GM12878 (cell line): Measurements from ENCODE around the gene YY1. TPM values are rescaled to one million over a fixed set of nuclear protein-coding genes. Genes with fewer than 3 reads are reported as not detected.

Source experiments
- ATAC-seq: fragments of 200-7000 bp; cut with Tn5 transposase; 3 replicates; pipeline ENCODE4 v1.9.1; 2020; ENCODE audit warnings: mild to moderate bottlenecking, moderate library complexity
- BruUV-seq: library from RNA; stranded (reverse); fragments of 400-500 nt; replicated peaks from 2 replicates; lab custom pipeline; 2021; lab: Mats Ljungman, UMichigan
- CTCF ChIA-PET: fragments of 300-600 bp; sonication (Branson Sonifier 250); formaldehyde crosslinking; extraction: SDS; loops from one replicate; lab custom pipeline; 2021; ENCODE audit warnings: inconsistent platforms; lab: Yijun Ruan, JAX
- POLR2A ChIA-PET: fragments of 350-600 bp; formaldehyde crosslinking; extraction: SDS; loops from one replicate; lab custom pipeline; 2021; ENCODE audit warnings: inconsistent platforms; lab: Charles Lee
- RAD21 ChIA-PET: fragments of 300-600 bp; sonication (Branson Sonifier 250); formaldehyde crosslinking; loops from one replicate; lab custom pipeline; 2023; ENCODE audit warnings: antibody characterized with exemption; ENCODE audit not compliant: unreplicated experiment; lab: Charles Lee
- SMC1A ChIA-PET: fragments of 300-600 bp; sonication (Branson Sonifier 250); formaldehyde crosslinking; loops from one replicate; lab custom pipeline; 2023; ENCODE audit not compliant: unreplicated experiment, uncharacterized antibody; lab: Charles Lee
- DNase-seq: peaks from one replicate; pipeline ENCODE4 v3.0.0-alpha.2; 2011; ENCODE audit warnings: low read depth, low spot score
- FAIRE-seq: peaks from 3 replicates; lab custom pipeline; 2011; peaks lifted over from hg19 to GRCh38; lab: Jason Lieb, UNC
- H2AFZ ChIP-seq: 2 replicates; pipeline ENCODE4 v1.6.0; 2011; ENCODE audit warnings: low read depth, low read length, control low read depth; ENCODE audit not compliant: control insufficient read depth
- H3K27ac ChIP-seq: 2 replicates; pipeline ENCODE4 v1.5.1; 2011; ENCODE audit warnings: control low read depth; ENCODE audit not compliant: control insufficient read depth, insufficient read depth
- H3K27me3 ChIP-seq, 2 experiments: replicated peaks in 1 of 2; 2 replicates each; pipeline versions ENCODE4 v1.6.0 to v1.6.1; 2011; ENCODE audit warnings: low read length in 1 of 2; ENCODE audit not compliant: control insufficient read depth in 2 of 2, insufficient read depth in 2 of 2
- H3K36me3 ChIP-seq, 2 experiments: 2 replicates each; pipeline ENCODE4 v1.5.1; 2011; ENCODE audit warnings: low read length in 1 of 2; ENCODE audit not compliant: control insufficient read depth in 2 of 2, insufficient read depth in 2 of 2
- H3K4me1 ChIP-seq: 2 replicates; pipeline ENCODE4 v1.6.1; 2011; ENCODE audit warnings: mild to moderate bottlenecking, low read length, moderate library complexity, mixed read lengths; ENCODE audit not compliant: control insufficient read depth, insufficient read depth
- H3K4me2 ChIP-seq: 2 replicates; pipeline ENCODE4 v1.6.0; 2011; ENCODE audit warnings: control low read depth; ENCODE audit not compliant: control insufficient read depth, insufficient read depth
- H3K4me3 ChIP-seq: fragments of 200-600 bp; sonication (generic); 2 replicates; pipeline ENCODE4 v1.5.1; 2016
- H3K79me2 ChIP-seq: 2 replicates; pipeline ENCODE4 v1.6.0; 2011; ENCODE audit warnings: low read length; ENCODE audit not compliant: control insufficient read depth, insufficient read depth
- H3K9ac ChIP-seq: 2 replicates; pipeline ENCODE4 v1.8.0; 2011; ENCODE audit warnings: low read length, control low read depth, mixed read lengths; ENCODE audit not compliant: control insufficient read depth, insufficient read depth
- H3K9me3 ChIP-seq: replicated peaks from 3 replicates; pipeline ENCODE4 v1.5.1; 2011; ENCODE audit warnings: mild to moderate bottlenecking, low read length; ENCODE audit not compliant: control insufficient read depth, insufficient read depth
- H4K20me1 ChIP-seq: 2 replicates; pipeline ENCODE4 v1.6.0; 2011; ENCODE audit not compliant: control insufficient read depth, insufficient read depth
- BRCA1 ChIP-seq: IDR thresholded peaks from 2 replicates; pipeline ENCODE4 v1.6.1; 2011; ENCODE audit warnings: low read depth, low read length, improper control_type of control experiment
- CBX3 ChIP-seq: fragments of 200-600 bp; sonication (generic); IDR thresholded peaks from 2 replicates; pipeline ENCODE4 v1.6.1; 2016; ENCODE audit warnings: low read depth, borderline replicate concordance
- CHD2 ChIP-seq: IDR thresholded peaks from 2 replicates; pipeline ENCODE4 v1.6.1; 2011; ENCODE audit warnings: low read depth, low read length, improper control_type of control experiment, borderline replicate concordance
- CTCF ChIP-seq, 3 experiments: IDR thresholded peaks in 2 of 3; conservative IDR thresholded peaks in 1 of 3; 2 replicates each; pipeline ENCODE4 v1.5.1; 2011; ENCODE audit warnings: low read depth in 3 of 3, low read length in 3 of 3, mild to moderate bottlenecking in 3 of 3, control low read depth in 2 of 3, moderate library complexity in 2 of 3, inconsistent platforms in 1 of 3, mixed read lengths in 1 of 3; ENCODE audit not compliant: control insufficient read depth in 2 of 3, insufficient read depth in 1 of 3; ENCODE audit errors: extremely low read depth in 1 of 3
- E4F1 ChIP-seq: fragments of 450-650 bp; IDR thresholded peaks from 2 replicates; pipeline ENCODE4 v1.6.1; 2018; ENCODE audit warnings: borderline replicate concordance, mild to moderate bottlenecking; ENCODE audit not compliant: partially characterized antibody
- MTA2 ChIP-seq: fragments of 450-650 bp; IDR thresholded peaks from 2 replicates; pipeline ENCODE4 v1.6.1; 2016; ENCODE audit warnings: low read depth, mild to moderate bottlenecking, moderate library complexity
- MXI1 ChIP-seq: fragments of 150-350 bp; IDR thresholded peaks from 2 replicates; pipeline ENCODE4 v1.6.1; 2011; ENCODE audit warnings: low read depth, mild to moderate bottlenecking, inconsistent platforms, low read length, improper control_type of control experiment
- NFIC ChIP-seq: IDR thresholded peaks from 2 replicates; pipeline ENCODE4 v1.6.1; 2012; ENCODE audit warnings: low read depth, mild to moderate bottlenecking, inconsistent platforms, low read length, moderate library complexity
- STAT3 ChIP-seq: IDR thresholded peaks from 2 replicates; pipeline ENCODE4 v1.6.1; 2011; ENCODE audit warnings: low read depth, low read length, improper control_type of control experiment
- YBX1 ChIP-seq: fragments of 450-650 bp; IDR thresholded peaks from 2 replicates; pipeline ENCODE4 v1.6.1; 2016; ENCODE audit warnings: antibody characterized with exemption
- ZSCAN29 ChIP-seq: fragments of 450-650 bp; IDR thresholded peaks from 2 replicates; pipeline ENCODE4 v1.6.1; 2017; ENCODE audit warnings: mild to moderate bottlenecking, moderate library complexity
- WGBS: methylation state at CpG from one replicate; pipeline ENCODE4 v1.1.6; 2016; ENCODE audit warnings: low lambda C conversion rate; ENCODE audit not compliant: insufficient replicate concordance, insufficient coverage; ENCODE audit errors: missing lambda C conversion rate; 5-methylcytosine and 5-hydroxymethylcytosine counted together
- in situ Hi-C: fragments of 300-500 bp; cut with MboI; formaldehyde crosslinking; loops from 9 replicates; pipeline ENCODE4 v1.14.3; 2018; ENCODE audit warnings: mixed read lengths
- intact Hi-C: fragments of 100-400 bp; cut with micrococcal nuclease; formaldehyde crosslinking; loops from one replicate; pipeline ENCODE4 v1.14.2; 2022; ENCODE audit not compliant: unreplicated experiment
- polyA plus RNA-seq, 11 experiments: library from polyadenylated mRNA; depleted of rRNA in 4 of 11; unstranded in 6 of 11; stranded (reverse) in 5 of 11; fragments of >200 nt; fragmentation: Nextera tagmentation in 4 of 11; fragmentation: Illumina TruSeq in 1 of 11; extraction: Ambion mirVana in 4 of 11; extraction: Trizol in 1 of 11; gene quantifications; 1 replicate in 1 of 11; 2 replicates in 10 of 11; pipeline versions ENCODE4 v1.2.1 to v1.2.3, GENCODE V29; 2011 to 2016; ENCODE audit warnings: inconsistent platforms in 2 of 11, missing spikeins in 2 of 11, low read depth in 1 of 11
- total RNA-seq, 4 experiments: library from RNA; depleted of rRNA in 3 of 4; stranded (reverse); fragments of >200 nt in 3 of 4; fragmentation: Illumina TruSeq in 1 of 4; extraction: Trizol in 1 of 4; gene quantifications; 2 replicates each; pipeline versions ENCODE4 v1.2.1 to v1.2.3, GENCODE V29; 2013 to 2021

YY1 gene
- total and polyA plus RNA-seq, 10 of the 15 experiments (the other 5 are each of a cell fraction or from before 2014, with no cell fraction given), result 23.7 to 74.0 (median 39.9) TPM

- intact Hi-C loops, result no loop called here
- CTCF ChIA-PET, result no interaction called here
These were observed 91.0 kb downstream of the YY1 start for GRCh38 chr14:100330007-100330344.

More at GRCh38 chr14:100330007-100330344, 91.0 kb downstream of the YY1 start:
- H4K20me1 ChIP-seq, result no peaks in the 10 kb centered on the region
- DNase-seq, result no peak
- no peaks in the 10 kb centered on the region for H3K9me3 ChIP-seq
- H3K4me2 ChIP-seq, result no peak overlapping the region
- H3K27ac ChIP-seq, result no peak overlapping the region
- H3K79me2 ChIP-seq, result no peaks in the 10 kb centered on the region
- H3K4me3 ChIP-seq, result no peak overlapping the region
- SMC1A ChIA-PET, result no interaction called here
- no peak for ATAC-seq
- H3K9ac ChIP-seq, result no peak overlapping the region
- 79% methylated on average over 11 of the region's 11 CpGs for WGBS
- H3K4me1 ChIP-seq, result no peaks in the 10 kb centered on the region; the same call in 1 of the 2 replicates
- no peaks in the 10 kb centered on the region for H3K27me3 ChIP-seq
- TF ChIP-seq CTCF (IDR thresholded peaks at IDR 0.05 in 2 of 3, conservative IDR thresholded peaks at IDR 0.05 in 1 of 3; ENCODE audit: control insufficient read depth in 2 of 3, extremely low read depth in 1 of 3, insufficient read depth in 1 of 3, low read depth in 3 of 3, low read length in 3 of 3) (no peak), CBX3 (no peak), YBX1 (no peak), BRCA1 (no peak), ZSCAN29 (no peak), MXI1 (no peak), CHD2 (no peak), STAT3 (no peak), MTA2 (no peak), E4F1 (no peak), NFIC (no peak)
- peaks cover 0 to 8% of the 10 kb centered on the region in 2 experiments; a peak in 3 of 4 replicates for H3K36me3 ChIP-seq
- RAD21 ChIA-PET, result interaction anchor here (0.8 kb wide), 1 partner anchor 55 kb away, joined by 3 read pairs; no protein-coding TSS in a partner anchor
- BruUV-seq, result no TSS peak
- FAIRE-seq, result no peak
- POLR2A ChIA-PET, result no interaction called here
- no peak overlapping the region for H2AFZ ChIP-seq
- in situ Hi-C loops, result no loop called here
